Bladder microvascular endothelial cell (primary cell): ENCODE results near the gene CDC14A. TPM values are rescaled to one million over a fixed set of nuclear protein-coding genes. Genes with fewer than 3 reads are reported as not detected.

Experiments
- total RNA-seq: library from RNA; depleted of rRNA; stranded (reverse); fragments of >200 nt; gene quantifications from 2 replicates; pipeline ENCODE4 v1.2.3, GENCODE V29; 2014

CDC14A gene, protein sequence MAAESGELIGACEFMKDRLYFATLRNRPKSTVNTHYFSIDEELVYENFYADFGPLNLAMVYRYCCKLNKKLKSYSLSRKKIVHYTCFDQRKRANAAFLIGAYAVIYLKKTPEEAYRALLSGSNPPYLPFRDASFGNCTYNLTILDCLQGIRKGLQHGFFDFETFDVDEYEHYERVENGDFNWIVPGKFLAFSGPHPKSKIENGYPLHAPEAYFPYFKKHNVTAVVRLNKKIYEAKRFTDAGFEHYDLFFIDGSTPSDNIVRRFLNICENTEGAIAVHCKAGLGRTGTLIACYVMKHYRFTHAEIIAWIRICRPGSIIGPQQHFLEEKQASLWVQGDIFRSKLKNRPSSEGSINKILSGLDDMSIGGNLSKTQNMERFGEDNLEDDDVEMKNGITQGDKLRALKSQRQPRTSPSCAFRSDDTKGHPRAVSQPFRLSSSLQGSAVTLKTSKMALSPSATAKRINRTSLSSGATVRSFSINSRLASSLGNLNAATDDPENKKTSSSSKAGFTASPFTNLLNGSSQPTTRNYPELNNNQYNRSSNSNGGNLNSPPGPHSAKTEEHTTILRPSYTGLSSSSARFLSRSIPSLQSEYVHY
- total RNA-seq: 15.7 and 18.1 TPM in 2 replicates

DNA sequence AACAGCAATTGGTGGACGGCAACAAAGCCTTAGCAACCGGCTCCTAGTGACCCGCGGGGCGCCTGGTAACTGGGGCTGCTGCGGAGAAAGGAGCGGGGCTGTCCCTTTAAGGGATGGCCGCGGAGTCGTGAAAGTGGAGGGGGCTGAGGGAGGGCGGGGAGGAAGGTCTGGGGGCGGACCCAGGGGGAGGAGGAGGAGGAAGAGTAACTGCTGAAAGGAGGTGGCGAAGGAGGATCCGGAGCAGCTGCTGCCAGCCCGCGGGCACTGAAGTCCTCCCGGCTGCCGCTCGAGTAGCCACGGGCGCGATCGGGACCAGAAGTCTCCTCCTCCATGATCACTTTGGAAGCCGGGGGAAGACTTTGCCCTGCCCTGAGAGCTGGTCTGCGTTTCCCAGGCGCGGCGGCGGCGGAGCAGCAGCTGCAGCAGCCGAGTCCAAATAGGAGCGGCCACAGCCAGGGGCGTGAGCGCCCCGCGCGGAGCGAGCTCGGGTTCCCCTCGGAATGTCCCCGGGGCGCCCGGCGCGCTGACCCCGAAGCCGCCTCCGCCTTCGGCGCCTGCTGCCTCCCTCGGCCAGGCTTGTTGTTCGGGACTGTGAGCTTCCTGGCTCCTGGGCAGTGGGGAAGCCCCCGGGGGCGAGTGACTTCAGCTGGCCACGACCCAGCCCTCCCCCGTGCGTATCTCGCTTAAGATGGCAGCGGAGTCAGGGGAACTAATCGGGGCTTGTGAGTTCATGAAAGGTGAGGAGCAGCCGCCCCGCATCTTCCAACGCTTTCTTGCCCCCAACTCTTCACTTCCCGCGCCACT lies at the start of gene CDC14A:
TSS of gene CDC14A (plus strand) at position 240 of the 804 bp plus-strand sequence. CDS start at position 689, 449 bp downstream.

Other genes starting within 250 kb of the CDC14A start
- gene SASS6, start 219.6 kb upstream of the CDC14A start, total RNA-seq: 2.4 and 3.5 TPM in 2 replicates
- 8.3 and 18.1 TPM in 2 replicates for gene TRMT13, start 219.3 kb upstream of the CDC14A start, total RNA-seq
- gene LRRC39, start 174.2 kb upstream of the CDC14A start, total RNA-seq: 0.16 and 0.19 TPM in 2 replicates
- 2.3 and 7.2 TPM in 2 replicates for gene DBT, start 102.7 kb upstream of the CDC14A start, total RNA-seq
- 33.8 and 39.9 TPM in 2 replicates for gene RTCA, start 86.3 kb upstream of the CDC14A start, total RNA-seq
- gene GPR88, start 185.6 kb downstream of the CDC14A start, total RNA-seq: not detected in 2 replicates